Left renal pelvis (tissue), 4 donors: ENCODE results near the gene ANKRD36B. TPM values are rescaled to one million over a fixed set of nuclear protein-coding genes. Genes with fewer than 3 reads are reported as not detected.
"Not testable (repeated sequence)": the region's sequence is repeated elsewhere in the genome, so short reads cannot be mapped to it uniquely, and the experiment has no call there.

ENCODE experiments used
- DNase-seq, 4 donors: peaks; one replicate each; pipeline ENCODE4 v3.0.0-alpha.2; 2013; ENCODE audit warnings: low read depth in 4 of 4, low spot score in 3 of 4
- polyA plus RNA-seq, 4 donors: library from polyadenylated mRNA; unstranded; fragments of 120-200 nt; gene quantifications; one replicate each; pipeline ENCODE4 v1.2.1, GENCODE V29; 2013; ENCODE audit not compliant: insufficient read length in 4 of 4

ANKRD36B gene
- polyA plus RNA-seq, 4 donors, result 18.0 to 32.7 (median 24.4) TPM

- not testable (repeated sequence) for DNase-seq
These were observed 39.2 kb downstream of the ANKRD36B start for GRCh38 chr2:97550498-97550897.

- not testable (repeated sequence) for DNase-seq
These were observed 40.6 kb downstream of the ANKRD36B start for GRCh38 chr2:97549058-97549457.

- not testable (repeated sequence) for DNase-seq
These were observed 41.1 kb downstream of the ANKRD36B start for GRCh38 chr2:97548536-97548935.

GRCh38 chr2:97546711-97547110 is 43.0 kb downstream of the ANKRD36B start:
- no peak for DNase-seq

GRCh38 chr2:97544911-97545310 is 44.8 kb downstream of the ANKRD36B start:
- not testable (repeated sequence) for DNase-seq

- not testable (repeated sequence) for DNase-seq
These were observed 63.8 kb downstream of the ANKRD36B start for GRCh38 chr2:97525904-97526303.

GRCh38 chr2:97523816-97524215 is 65.9 kb downstream of the ANKRD36B start:
- not testable (repeated sequence) for DNase-seq

GRCh38 chr2:97522916-97523555 is 66.6 kb downstream of the ANKRD36B start:
- not testable (repeated sequence) for DNase-seq

GRCh38 chr2:97495651-97496050 is 94.0 kb downstream of the ANKRD36B start:
- DNase-seq, result not testable (repeated sequence)

- DNase-seq, result not testable (repeated sequence)
These were observed 99.5 kb downstream of the ANKRD36B start for GRCh38 chr2:97490141-97490540.

Other genes starting within 250 kb of the ANKRD36B start
- gene COX5B, start 56.2 kb upstream of the ANKRD36B start, polyA plus RNA-seq, result 100 to 1,000 TPM; 102 to 232 (median 199) TPM
- 10 to 100 TPM; 42.7 to 67.9 (median 53.4) TPM for gene ACTR1B, start 74.2 kb upstream of the ANKRD36B start, polyA plus RNA-seq
- gene C2orf92, start 79.8 kb upstream of the ANKRD36B start, polyA plus RNA-seq, result 10 to 100 TPM in 2 of 4 donors, 1 to 10 TPM in 2; 7.1 to 26.6 (median 9.4) TPM
- 1 to 10 TPM in 3 of 4 donors, under 1 TPM in 1; 0.80 to 2.7 (median 1.8) TPM for gene ZAP70, start 123.7 kb upstream of the ANKRD36B start, polyA plus RNA-seq